Panc1 (cell line): Measurements from ENCODE around the gene PDCD2L. TPM values are rescaled to one million over a fixed set of nuclear protein-coding genes. Genes with fewer than 3 reads are reported as not detected.
"Not testable (repeated sequence)": the region's sequence is repeated elsewhere in the genome, so short reads cannot be mapped to it uniquely, and the experiment has no call there.

ENCODE experiments used
- ATAC-seq: fragments of 200-7000 bp; cut with Tn5 transposase; 2 replicates; pipeline ENCODE4 v1.9.1; 2020; ENCODE audit warnings: mild to moderate bottlenecking, moderate library complexity
- BruUV-seq: library from RNA; stranded (reverse); fragments of 400-500 nt; replicated peaks from 2 replicates; lab custom pipeline; 2021; lab: Mats Ljungman, UMichigan
- CTCF ChIA-PET: fragments of 300-600 bp; sonication (Branson Sonifier 250); formaldehyde crosslinking; loops from one replicate; lab custom pipeline; 2022; ENCODE audit warnings: antibody characterized with exemption; lab: Charles Lee
- POLR2A ChIA-PET: fragments of 300-600 bp; sonication (Branson Sonifier 250); formaldehyde crosslinking; loops from one replicate; lab custom pipeline; 2022; ENCODE audit warnings: antibody characterized with exemption; lab: Charles Lee
- DNase-seq: peaks from one replicate; pipeline ENCODE4 v3.0.0-alpha.2; 2010; ENCODE audit warnings: low read depth, low spot score
- H3K27ac ChIP-seq: 2 replicates; pipeline ENCODE4 v1.5.1; 2011; ENCODE audit warnings: mild to moderate bottlenecking, low read length, inconsistent platforms
- H3K27me3 ChIP-seq: fragments of 200-500 bp; sonication (Bioruptor generic); 2 replicates; pipeline ENCODE4 v1.6.0; 2014; ENCODE audit warnings: low read length, inconsistent platforms; ENCODE audit not compliant: control insufficient read depth, insufficient read depth
- H3K36me3 ChIP-seq: fragments of 200-500 bp; sonication (Bioruptor generic); 2 replicates; pipeline ENCODE4 v1.5.1; 2014; ENCODE audit warnings: inconsistent platforms, mild to moderate bottlenecking, low read length, moderate library complexity; ENCODE audit not compliant: control insufficient read depth, insufficient read depth
- H3K4me1 ChIP-seq: 2 replicates; pipeline ENCODE4 v1.5.1; 2011; ENCODE audit warnings: inconsistent platforms, mild to moderate bottlenecking, low read length, moderate library complexity; ENCODE audit not compliant: control insufficient read depth, insufficient read depth
- H3K4me3 ChIP-seq, 2 experiments: 2 replicates each; pipeline ENCODE4 v1.5.1; 2011 to 2012; ENCODE audit warnings: low read depth in 2 of 2, low read length in 2 of 2, mild to moderate bottlenecking in 2 of 2, inconsistent platforms in 1 of 2, moderate library complexity in 1 of 2
- H3K9me3 ChIP-seq: fragments of 200-500 bp; sonication (Bioruptor generic); 2 replicates; pipeline ENCODE4 v1.5.1; 2014; ENCODE audit warnings: low read depth, mild to moderate bottlenecking, inconsistent platforms, low read length, moderate library complexity; ENCODE audit not compliant: control insufficient read depth, insufficient read depth
- POLR2AphosphoS5 ChIP-seq: IDR thresholded peaks from 2 replicates; pipeline ENCODE4 v1.6.1; 2012; ENCODE audit warnings: mild to moderate bottlenecking, low read depth, low read length, moderate library complexity
- SIN3A ChIP-seq: IDR thresholded peaks from 2 replicates; pipeline ENCODE4 v1.6.1; 2012; ENCODE audit warnings: low read depth, mild to moderate bottlenecking, low read length, moderate library complexity, borderline replicate concordance; ENCODE audit not compliant: insufficient read depth
- TCF7L2 ChIP-seq: IDR thresholded peaks from 2 replicates; pipeline ENCODE4 v1.6.1; 2011; ENCODE audit warnings: mild to moderate bottlenecking, low read depth, low read length, inconsistent platforms
- in situ Hi-C: cut with HindIII; loops from 2 replicates; pipeline ENCODE4 v1.10.0; 2016; ENCODE audit warnings: low sequenced_read_pairs, low pct_unique_long_range_greater_than_20kb
- intact Hi-C: fragments of 100-400 bp; cut with micrococcal nuclease; formaldehyde crosslinking; loops from one replicate; pipeline ENCODE4 v1.10.0; 2022; ENCODE audit not compliant: unreplicated experiment
- total RNA-seq: library from RNA; stranded (reverse); gene quantifications from one replicate; pipeline ENCODE4 v1.2.1, GENCODE V29; 2021; ENCODE audit not compliant: unreplicated experiment
- TF ChIP-seq, protein P1 (sequence below), 2 experiments: IDR thresholded peaks; 2 replicates each; pipeline ENCODE4 v1.6.1; 2011 to 2012; ENCODE audit warnings: low read depth in 2 of 2, control low read depth in 1 of 2, low read length in 1 of 2, mild to moderate bottlenecking in 1 of 2, moderate library complexity in 1 of 2; ENCODE audit not compliant: insufficient read depth in 1 of 2
- TF ChIP-seq, protein P2 (sequence below): fragments of 450-650 bp; IDR thresholded peaks from 2 replicates; pipeline ENCODE4 v1.5.1; 2017; ENCODE audit warnings: mild to moderate bottlenecking

PDCD2L gene
- total RNA-seq, 1 experiment from 2014 or later: 36.4 TPM

DNA sequence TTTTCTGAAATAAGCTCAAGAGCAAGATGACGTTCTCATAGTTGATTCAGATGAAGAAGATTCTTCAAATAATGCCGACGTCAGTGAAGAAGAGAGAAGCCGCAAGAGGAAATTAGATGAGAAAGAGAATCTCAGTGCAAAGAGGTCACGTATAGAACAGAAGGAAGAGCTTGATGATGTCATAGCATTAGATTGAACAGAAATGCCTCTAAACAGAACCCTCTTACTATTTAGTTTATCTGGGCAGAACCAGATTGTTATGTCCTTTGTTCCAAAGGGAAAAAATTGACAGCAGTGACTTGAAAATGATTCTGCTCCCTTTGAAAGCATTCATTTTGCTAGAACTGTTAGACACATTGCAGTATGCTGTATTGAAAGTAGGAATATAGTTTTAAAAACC is 64.8 kb downstream of the PDCD2L start:
- in situ Hi-C loops, ATAC-seq: not testable (repeated sequence)
- H3K36me3 ChIP-seq: peaks cover 39% of the 10 kb centered on the region

DNA sequence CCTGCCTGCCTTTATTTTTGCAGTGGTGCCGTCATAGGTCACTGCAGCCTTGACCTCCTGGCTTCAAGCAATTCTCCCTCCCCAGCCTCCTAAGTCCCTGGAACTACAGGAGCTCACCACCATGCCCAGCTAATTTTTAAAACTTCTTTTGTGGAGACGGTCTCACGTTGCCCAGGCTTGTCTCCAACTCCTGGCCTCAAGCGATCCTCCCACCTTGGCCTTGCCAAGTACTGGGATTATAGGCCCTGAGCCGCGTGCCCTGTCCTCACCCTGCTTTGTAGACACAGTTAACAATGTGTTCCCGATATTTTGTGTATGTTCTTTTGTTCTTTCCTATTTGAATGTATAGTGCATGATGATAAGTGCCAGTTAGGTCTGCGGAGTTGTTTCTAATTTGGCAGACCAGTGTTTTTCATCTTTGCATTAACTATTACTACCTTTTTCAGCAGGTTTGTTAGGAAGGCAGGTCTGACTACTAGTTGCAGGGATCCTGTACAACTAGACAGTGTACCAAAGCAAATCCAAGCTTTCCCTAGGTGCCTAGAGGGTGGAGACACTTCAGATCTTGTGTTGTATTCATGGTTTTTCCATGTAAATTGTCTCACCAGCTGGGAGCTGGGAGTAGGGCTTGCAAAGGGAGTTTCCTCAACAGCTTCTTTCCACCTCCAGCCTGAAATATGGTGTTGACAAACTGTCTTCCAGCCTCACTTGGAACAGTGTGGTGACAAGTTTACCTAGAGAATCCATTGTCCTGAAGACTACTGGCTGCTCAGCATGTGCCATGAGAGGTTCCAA is 67.9 kb downstream of the PDCD2L start:
- no TSS peak for BruUV-seq
- Histone ChIP-seq H3K36me3 (peaks cover 28% of the 10 kb centered on the region), H3K9me3 (no peaks in the 10 kb centered on the region), H3K27ac (no peak overlapping the region), H3K4me1 (no peaks in the 10 kb centered on the region), H3K4me3 (no peak overlapping the region), H3K27me3 (no peaks in the 10 kb centered on the region)
- DNase-seq (no peak), ATAC-seq (no peak)
- intact Hi-C loops (no loop called here), in situ Hi-C loops (no loop called here)
- CTCF ChIA-PET: no interaction called here
- POLR2A ChIA-PET: interaction anchor here (0.7 kb wide), 1 partner anchor 92 kb away, joined by 6 read pairs; no protein-coding TSS in a partner anchor
- TF ChIP-seq, protein P1, sequence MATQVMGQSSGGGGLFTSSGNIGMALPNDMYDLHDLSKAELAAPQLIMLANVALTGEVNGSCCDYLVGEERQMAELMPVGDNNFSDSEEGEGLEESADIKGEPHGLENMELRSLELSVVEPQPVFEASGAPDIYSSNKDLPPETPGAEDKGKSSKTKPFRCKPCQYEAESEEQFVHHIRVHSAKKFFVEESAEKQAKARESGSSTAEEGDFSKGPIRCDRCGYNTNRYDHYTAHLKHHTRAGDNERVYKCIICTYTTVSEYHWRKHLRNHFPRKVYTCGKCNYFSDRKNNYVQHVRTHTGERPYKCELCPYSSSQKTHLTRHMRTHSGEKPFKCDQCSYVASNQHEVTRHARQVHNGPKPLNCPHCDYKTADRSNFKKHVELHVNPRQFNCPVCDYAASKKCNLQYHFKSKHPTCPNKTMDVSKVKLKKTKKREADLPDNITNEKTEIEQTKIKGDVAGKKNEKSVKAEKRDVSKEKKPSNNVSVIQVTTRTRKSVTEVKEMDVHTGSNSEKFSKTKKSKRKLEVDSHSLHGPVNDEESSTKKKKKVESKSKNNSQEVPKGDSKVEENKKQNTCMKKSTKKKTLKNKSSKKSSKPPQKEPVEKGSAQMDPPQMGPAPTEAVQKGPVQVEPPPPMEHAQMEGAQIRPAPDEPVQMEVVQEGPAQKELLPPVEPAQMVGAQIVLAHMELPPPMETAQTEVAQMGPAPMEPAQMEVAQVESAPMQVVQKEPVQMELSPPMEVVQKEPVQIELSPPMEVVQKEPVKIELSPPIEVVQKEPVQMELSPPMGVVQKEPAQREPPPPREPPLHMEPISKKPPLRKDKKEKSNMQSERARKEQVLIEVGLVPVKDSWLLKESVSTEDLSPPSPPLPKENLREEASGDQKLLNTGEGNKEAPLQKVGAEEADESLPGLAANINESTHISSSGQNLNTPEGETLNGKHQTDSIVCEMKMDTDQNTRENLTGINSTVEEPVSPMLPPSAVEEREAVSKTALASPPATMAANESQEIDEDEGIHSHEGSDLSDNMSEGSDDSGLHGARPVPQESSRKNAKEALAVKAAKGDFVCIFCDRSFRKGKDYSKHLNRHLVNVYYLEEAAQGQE (IDR thresholded peaks at IDR 0.05; ENCODE audit: insufficient read depth in 1 of 2, low read depth in 2 of 2, low read length in 1 of 2): no peak
- no peak for TF ChIP-seq SIN3A
- no peak for TF ChIP-seq TCF7L2
- TF ChIP-seq POLR2AphosphoS5: no peak
- TF ChIP-seq, protein P2, sequence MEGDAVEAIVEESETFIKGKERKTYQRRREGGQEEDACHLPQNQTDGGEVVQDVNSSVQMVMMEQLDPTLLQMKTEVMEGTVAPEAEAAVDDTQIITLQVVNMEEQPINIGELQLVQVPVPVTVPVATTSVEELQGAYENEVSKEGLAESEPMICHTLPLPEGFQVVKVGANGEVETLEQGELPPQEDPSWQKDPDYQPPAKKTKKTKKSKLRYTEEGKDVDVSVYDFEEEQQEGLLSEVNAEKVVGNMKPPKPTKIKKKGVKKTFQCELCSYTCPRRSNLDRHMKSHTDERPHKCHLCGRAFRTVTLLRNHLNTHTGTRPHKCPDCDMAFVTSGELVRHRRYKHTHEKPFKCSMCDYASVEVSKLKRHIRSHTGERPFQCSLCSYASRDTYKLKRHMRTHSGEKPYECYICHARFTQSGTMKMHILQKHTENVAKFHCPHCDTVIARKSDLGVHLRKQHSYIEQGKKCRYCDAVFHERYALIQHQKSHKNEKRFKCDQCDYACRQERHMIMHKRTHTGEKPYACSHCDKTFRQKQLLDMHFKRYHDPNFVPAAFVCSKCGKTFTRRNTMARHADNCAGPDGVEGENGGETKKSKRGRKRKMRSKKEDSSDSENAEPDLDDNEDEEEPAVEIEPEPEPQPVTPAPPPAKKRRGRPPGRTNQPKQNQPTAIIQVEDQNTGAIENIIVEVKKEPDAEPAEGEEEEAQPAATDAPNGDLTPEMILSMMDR: no peak

More for the DNA sequence above, 64.8 kb downstream of the PDCD2L start:
- H3K27me3 ChIP-seq, CTCF ChIA-PET, H3K4me1 ChIP-seq, H3K27ac ChIP-seq, DNase-seq, intact Hi-C loops, BruUV-seq, H3K9me3 ChIP-seq, H3K4me3 ChIP-seq: not testable (repeated sequence)
- POLR2A ChIA-PET: interaction anchor here (0.5 kb wide), 1 partner anchor 41 kb away, joined by 5 read pairs; the partner anchor contains the start of gene UBA2
